PFSK-1 (cell line): Measurements from ENCODE around the gene MAGOHB.

Experiments
- FOXP2 ChIP-seq: optimal IDR thresholded peaks from 2 replicates; pipeline ENCODE3; 2011; ENCODE audit warnings: borderline replicate concordance, control low read depth, inconsistent platforms; ENCODE audit not compliant: insufficient read depth; ENCODE audit errors: extremely low read length, extremely low read depth
- POLR2AphosphoS5 ChIP-seq: IDR thresholded peaks from 2 replicates; pipeline ENCODE4 v1.6.1; 2012; ENCODE audit warnings: low read depth, mild to moderate bottlenecking, control low read depth, low read length, moderate library complexity
- REST ChIP-seq, 2 experiments: IDR thresholded peaks; 2 replicates each; pipeline versions ENCODE4 v1.6.1 to v1.8.0; 2011 to 2012; ENCODE audit warnings: low read depth in 2 of 2, low read length in 2 of 2, control low read depth in 1 of 2, inconsistent platforms in 1 of 2, mild to moderate bottlenecking in 1 of 2, moderate library complexity in 1 of 2; ENCODE audit not compliant: insufficient read depth in 1 of 2
- SIN3A ChIP-seq: IDR thresholded peaks from 2 replicates; pipeline ENCODE4 v1.6.1; 2012; ENCODE audit warnings: mild to moderate bottlenecking, low read length, moderate library complexity, borderline replicate concordance; ENCODE audit not compliant: insufficient read depth
- TAF1 ChIP-seq: IDR thresholded peaks from 2 replicates; pipeline ENCODE4 v1.6.1; 2012; ENCODE audit warnings: low read length, control low read depth, borderline replicate concordance; ENCODE audit not compliant: insufficient read depth

MAGOHB gene

GRCh38 chr12:10612110-10612509 is 1.3 kb downstream of the MAGOHB start:
- no peak for TF ChIP-seq POLR2AphosphoS5
- TF ChIP-seq REST (IDR thresholded peaks at IDR 0.05; ENCODE audit: insufficient read depth in 1 of 2, low read depth in 2 of 2, low read length in 2 of 2), result no peak
- TF ChIP-seq FOXP2, result no peak
- TF ChIP-seq SIN3A, result no peak
- no peak for TF ChIP-seq TAF1

- no peak for TF ChIP-seq REST (IDR thresholded peaks at IDR 0.05; ENCODE audit: insufficient read depth in 1 of 2, low read depth in 2 of 2, low read length in 2 of 2)
- no peak for TF ChIP-seq SIN3A
- no peak for TF ChIP-seq POLR2AphosphoS5
- TF ChIP-seq TAF1, result no peak
- TF ChIP-seq FOXP2, result no peak
Measured at GRCh38 chr12:10610188-10610587, 3.2 kb downstream of the MAGOHB start.

GRCh38 chr12:10607885-10608458 is 5.4 kb downstream of the MAGOHB start:
- TF ChIP-seq FOXP2, result no peak
- TF ChIP-seq REST (IDR thresholded peaks at IDR 0.05; ENCODE audit: insufficient read depth in 1 of 2, low read depth in 2 of 2, low read length in 2 of 2), result no peak
- TF ChIP-seq TAF1, result no peak

GRCh38 chr12:10601860-10602259 is 11.5 kb downstream of the MAGOHB start:
- TF ChIP-seq TAF1 (no peak), REST (IDR thresholded peaks at IDR 0.05; ENCODE audit: insufficient read depth in 1 of 2, low read depth in 2 of 2, low read length in 2 of 2) (no peak), SIN3A (no peak), FOXP2 (no peak), POLR2AphosphoS5 (no peak)

GRCh38 chr12:10600988-10601387 is 12.4 kb downstream of the MAGOHB start:
- TF ChIP-seq REST (IDR thresholded peaks at IDR 0.05; ENCODE audit: insufficient read depth in 1 of 2, low read depth in 2 of 2, low read length in 2 of 2) (no peak), TAF1 (no peak), FOXP2 (no peak), SIN3A (no peak), POLR2AphosphoS5 (no peak)
